Body of pancreas (tissue), 4 donors: Measurements from ENCODE around the gene SETD1B.

Source experiments
- CTCF ChIP-seq, 7 experiments: fragments of 450-650 bp in 4 of 7; fragments of 200-600 bp in 3 of 7; sonication (generic) in 3 of 7; IDR thresholded peaks; one replicate each; pipeline ENCODE4 v1.5.1; 2016 to 2019; ENCODE audit warnings: antibody characterized with exemption in 7 of 7
- POLR2A ChIP-seq, 3 donors: fragments of 450-650 bp; IDR thresholded peaks; one replicate each; pipeline ENCODE4 v1.6.1; 2016; ENCODE audit warnings: antibody characterized with exemption in 3 of 3, mild to moderate bottlenecking in 2 of 3

DNA sequence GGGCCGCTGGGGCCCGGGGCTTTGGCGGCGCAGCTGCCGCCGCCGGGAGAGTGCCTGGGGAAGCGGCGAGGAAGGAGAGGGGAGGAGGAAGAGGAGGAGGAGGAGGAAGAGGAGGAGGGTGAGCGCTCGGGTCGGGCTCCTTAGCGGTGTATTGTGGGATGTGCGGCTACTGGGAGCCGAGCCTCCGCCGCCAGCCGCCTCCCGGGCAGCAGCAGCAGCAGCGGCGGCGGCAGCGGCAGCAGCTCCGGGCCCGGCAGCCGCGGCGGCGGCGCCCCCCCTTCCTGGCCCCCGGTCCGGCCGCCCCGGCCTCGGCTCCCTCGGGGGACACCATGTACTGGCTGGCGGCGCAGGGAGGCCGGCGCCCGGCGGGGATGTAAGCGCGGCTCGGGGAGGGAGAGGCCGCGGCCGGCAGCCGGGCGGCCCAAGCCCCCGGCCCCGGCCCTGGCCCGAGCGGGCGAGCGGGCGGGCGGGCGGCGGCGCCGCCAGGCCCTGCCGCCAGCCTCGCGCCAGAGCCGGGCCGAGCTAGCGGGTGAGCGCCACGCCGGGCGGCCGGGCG lies at the start of gene SETD1B:
- TF ChIP-seq CTCF (IDR thresholded peaks at IDR 0.05) (peak in 2 of 7 experiments; percentile 6 to 8), POLR2A (IDR thresholded peaks at IDR 0.05) (no peak)
